Thyroid gland (tissue), 4 donors: Measurements from ENCODE around the gene DDX19B.

Experiments
- CTCF ChIP-seq, 6 experiments: fragments of 200-600 bp in 3 of 6; fragments of 450-650 bp in 3 of 6; sonication (generic) in 3 of 6; IDR thresholded peaks; one replicate each; pipeline ENCODE4 v1.5.1; 2016 to 2019; ENCODE audit warnings: antibody characterized with exemption in 6 of 6, mild to moderate bottlenecking in 2 of 6, inconsistent platforms in 1 of 6, moderate library complexity in 1 of 6
- POLR2A ChIP-seq, 2 donors: fragments of 450-650 bp; IDR thresholded peaks; one replicate each; pipeline ENCODE4 v1.6.1; 2017; ENCODE audit warnings: antibody characterized with exemption in 2 of 2, mild to moderate bottlenecking in 2 of 2, moderate library complexity in 1 of 2

- no peak for TF ChIP-seq CTCF (IDR thresholded peaks at IDR 0.05)
- peak in 1 of 2 donors; percentile 11 for TF ChIP-seq POLR2A (IDR thresholded peaks at IDR 0.05)
These were observed 82.8 kb downstream of the DDX19B start for GRCh38 chr16:70381604-70382342.
